Activated naive CD8-positive, alpha-beta T cell treated with anti-CD3 and anti-CD28 coated beads, Interleukin-2, amount 10 ng/mL, durations not matched to agents 7 days and 5 days (primary cell): ENCODE data around the gene UBE4A. TPM values are rescaled to one million over a fixed set of nuclear protein-coding genes. Genes with fewer than 3 reads are reported as not detected.

Experiments
- ATAC-seq: fragments of 150-1000 bp; cut with Tn5 transposase; one replicate; pipeline ENCODE4 v1.10.0; 2021; ENCODE audit warnings: low read depth, moderate library complexity
- POLR2A ChIA-PET: fragments of 350-600 bp; sonication (Branson Sonifier 250); formaldehyde crosslinking; loops from one replicate; lab custom pipeline; 2021; ENCODE audit warnings: antibody characterized with exemption; lab: Charles Lee
- DNase-seq: peaks from one replicate; pipeline ENCODE4 v3.0.0; 2021
- H3K27ac Mint-ChIP-seq: one replicate; pipeline ENCODE4 v1.8.0; 2022; ENCODE audit warnings: mild to moderate bottlenecking, mixed read lengths
- H3K27me3 Mint-ChIP-seq: one replicate; pipeline ENCODE4 v1.8.0; 2022; ENCODE audit warnings: mild to moderate bottlenecking, moderate library complexity, mixed read lengths
- H3K36me3 Mint-ChIP-seq: one replicate; pipeline ENCODE4 v1.8.0; 2021; ENCODE audit warnings: mild to moderate bottlenecking, mixed read lengths
- H3K4me1 Mint-ChIP-seq: one replicate; pipeline ENCODE4 v1.8.0; 2021; ENCODE audit warnings: mixed read lengths
- H3K4me3 Mint-ChIP-seq: one replicate; pipeline ENCODE4 v1.8.0; 2022; ENCODE audit warnings: mild to moderate bottlenecking, moderate library complexity, mixed read lengths
- H3K9me3 Mint-ChIP-seq: one replicate; pipeline ENCODE4 v1.8.0; 2021; ENCODE audit warnings: mixed read lengths
- total RNA-seq, 2 experiments: library from RNA; stranded (reverse); gene quantifications; one replicate each; pipeline ENCODE4 v1.2.3, GENCODE V29; 2021

Gene UBE4A
- total RNA-seq, 2 experiments from 2014 or later, result 43.4 to 44.4 TPM

GRCh38 chr11:118437208-118438125 is 78.1 kb downstream of the UBE4A start:
- DNase-seq (peak; percentile 52), ATAC-seq (peak; percentile 3)
- H3K4me1 Mint-ChIP-seq, result peaks cover 39% of the 10 kb centered on the region
- H3K27me3 Mint-ChIP-seq, result no peaks in the 10 kb centered on the region
- peaks cover 8% of the 10 kb centered on the region for H3K36me3 Mint-ChIP-seq
- peak overlapping the region; percentile 94 for H3K27ac Mint-ChIP-seq
- no peaks in the 10 kb centered on the region for H3K9me3 Mint-ChIP-seq
- POLR2A ChIA-PET, result interaction anchor here (0.6 to 1.5 kb wide), 2 partner anchors 10 to 239 kb away, joined by 3 to 4 read pairs; no protein-coding TSS in a partner anchor
- peak overlapping the region; percentile 98 for H3K4me3 Mint-ChIP-seq

GRCh38 chr11:118438314-118438931 is 79.0 kb downstream of the UBE4A start:
- POLR2A ChIA-PET, result interaction anchor here (0.6 to 1.5 kb wide), 8 partner anchors 10 to 683 kb away, joined by 3 to 7 read pairs (median 4); partner anchors contain the start of genes CD3D and SCN4B
- Mint-ChIP-seq H3K4me3 (peak overlapping the region; percentile 98), H3K4me1 (peaks cover 46% of the 10 kb centered on the region), H3K27ac (peak overlapping the region; percentile 94), H3K9me3 (no peaks in the 10 kb centered on the region), H3K36me3 (peaks cover 8% of the 10 kb centered on the region), H3K27me3 (no peaks in the 10 kb centered on the region)
- peak; percentile 27 for ATAC-seq
- peak; percentile 49 for DNase-seq

GRCh38 chr11:118439646-118440045 is 80.2 kb downstream of the UBE4A start:
- DNase-seq, result no peak
- peak overlapping the region; percentile 98 for H3K4me3 Mint-ChIP-seq
- peaks cover 15% of the 10 kb centered on the region for H3K36me3 Mint-ChIP-seq
- H3K4me1 Mint-ChIP-seq, result peaks cover 42% of the 10 kb centered on the region
- no peak for ATAC-seq
- peak overlapping the region; percentile 22 for H3K27ac Mint-ChIP-seq
- H3K9me3 Mint-ChIP-seq, result no peaks in the 10 kb centered on the region
- H3K27me3 Mint-ChIP-seq, result no peaks in the 10 kb centered on the region
- POLR2A ChIA-PET, result interaction anchor here (0.6 to 1.4 kb wide), 3 partner anchors 37 to 102 kb away, joined by 3 to 6 read pairs (median 4); no protein-coding TSS in a partner anchor

- Mint-ChIP-seq H3K9me3 (no peaks in the 10 kb centered on the region), H3K36me3 (peaks cover 26% of the 10 kb centered on the region), H3K27ac (peak overlapping the region; percentile 39), H3K27me3 (no peaks in the 10 kb centered on the region), H3K4me3 (no peak overlapping the region), H3K4me1 (peaks cover 47% of the 10 kb centered on the region)
- POLR2A ChIA-PET, result no interaction called here
- ATAC-seq, result no peak
- no peak for DNase-seq
These were observed 82.4 kb downstream of the UBE4A start for GRCh38 chr11:118441770-118442275.

- peaks cover 29% of the 10 kb centered on the region for H3K36me3 Mint-ChIP-seq
- no peak for ATAC-seq
- H3K27ac Mint-ChIP-seq, result no peak overlapping the region
- H3K27me3 Mint-ChIP-seq, result no peaks in the 10 kb centered on the region
- no peak for DNase-seq
- H3K4me1 Mint-ChIP-seq, result peaks cover 49% of the 10 kb centered on the region
- H3K9me3 Mint-ChIP-seq, result no peaks in the 10 kb centered on the region
- H3K4me3 Mint-ChIP-seq, result no peak overlapping the region
- POLR2A ChIA-PET, result no interaction called here
These were observed 82.9 kb downstream of the UBE4A start for GRCh38 chr11:118442301-118442700.

GRCh38 chr11:118442908-118443589 is 83.6 kb downstream of the UBE4A start:
- H3K36me3 Mint-ChIP-seq, result peaks cover 32% of the 10 kb centered on the region
- H3K9me3 Mint-ChIP-seq, result no peaks in the 10 kb centered on the region
- POLR2A ChIA-PET, result no interaction called here
- no peak for ATAC-seq
- H3K4me1 Mint-ChIP-seq, result peaks cover 56% of the 10 kb centered on the region
- no peak overlapping the region for H3K27ac Mint-ChIP-seq
- no peaks in the 10 kb centered on the region for H3K27me3 Mint-ChIP-seq
- H3K4me3 Mint-ChIP-seq, result no peak overlapping the region
- no peak for DNase-seq

- no peak for DNase-seq
- Mint-ChIP-seq H3K36me3 (peaks cover 32% of the 10 kb centered on the region), H3K4me1 (peaks cover 62% of the 10 kb centered on the region), H3K27me3 (no peaks in the 10 kb centered on the region), H3K27ac (no peak overlapping the region), H3K4me3 (no peak overlapping the region), H3K9me3 (no peaks in the 10 kb centered on the region)
- ATAC-seq, result no peak
- POLR2A ChIA-PET, result interaction anchor here (0.9 to 1.2 kb wide), 2 partner anchors 7 to 45 kb away, joined by 3 read pairs; partner anchors contain the start of gene KMT2A
These were observed 84.3 kb downstream of the UBE4A start for GRCh38 chr11:118443590-118444218.

GRCh38 chr11:118447423-118447822 is 88.0 kb downstream of the UBE4A start:
- ATAC-seq, result no peak

GRCh38 chr11:118448294-118448693 is 88.9 kb downstream of the UBE4A start:
- H3K4me3 Mint-ChIP-seq, result peak overlapping the region; percentile 6
- no peaks in the 10 kb centered on the region for H3K9me3 Mint-ChIP-seq
- H3K27me3 Mint-ChIP-seq, result no peaks in the 10 kb centered on the region
- POLR2A ChIA-PET, result interaction anchor here (0.8 to 1.7 kb wide), 2 partner anchors 10 to 13 kb away, joined by 3 to 15 read pairs; partner anchors contain the start of gene KMT2A
- ATAC-seq (peak; percentile 85), DNase-seq (no peak)
- no peak overlapping the region for H3K27ac Mint-ChIP-seq
- H3K36me3 Mint-ChIP-seq, result peaks cover 43% of the 10 kb centered on the region
- H3K4me1 Mint-ChIP-seq, result peaks cover 42% of the 10 kb centered on the region

More at GRCh38 chr11:118447423-118447822, 88.0 kb downstream of the UBE4A start:
- H3K9me3 Mint-ChIP-seq, result no peaks in the 10 kb centered on the region
- peaks cover 37% of the 10 kb centered on the region for H3K36me3 Mint-ChIP-seq
- no peak for DNase-seq
- H3K27ac Mint-ChIP-seq, result peak overlapping the region; percentile 28
- POLR2A ChIA-PET, result interaction anchor here (0.8 to 1.7 kb wide), 2 partner anchors 9 to 12 kb away, joined by 3 to 15 read pairs; partner anchors contain the start of gene KMT2A
- no peaks in the 10 kb centered on the region for H3K27me3 Mint-ChIP-seq
- H3K4me1 Mint-ChIP-seq, result peaks cover 46% of the 10 kb centered on the region
- peak overlapping the region; percentile 38 for H3K4me3 Mint-ChIP-seq

Other genes with a start within 250 kb of the UBE4A start
- under 1 TPM in 1 of 2 experiments, not detected in 1; 0.17 TPM for gene SCN4B, start 206.8 kb upstream of the UBE4A start, total RNA-seq
- gene SCN2B, start 183.0 kb upstream of the UBE4A start, total RNA-seq, result not detected
- gene JAML, start 134.6 kb upstream of the UBE4A start, total RNA-seq, result 100 to 1,000 TPM; 181 to 189 TPM
- gene MPZL3, start 107.2 kb upstream of the UBE4A start, total RNA-seq, result 10 to 100 TPM; 24.5 to 29.8 TPM
- gene MPZL2, start 95.3 kb upstream of the UBE4A start, total RNA-seq, result 1 to 10 TPM; 8.2 to 9.2 TPM
- 100 to 1,000 TPM; 607 to 630 TPM for gene CD3E, start 54.9 kb upstream of the UBE4A start, total RNA-seq
- 100 to 1,000 TPM; 424 to 433 TPM for gene CD3D, start 16.9 kb upstream of the UBE4A start, total RNA-seq
- 100 to 1,000 TPM; 199 to 212 TPM for gene CD3G, start 15.3 kb upstream of the UBE4A start, total RNA-seq
- 100 to 1,000 TPM; 202 to 224 TPM for gene ATP5MG, start 42.0 kb downstream of the UBE4A start, total RNA-seq
- 100 to 1,000 TPM; 117 to 126 TPM for gene KMT2A, start 76.9 kb downstream of the UBE4A start, total RNA-seq
- gene TTC36, start 167.9 kb downstream of the UBE4A start, total RNA-seq, result 1 to 10 TPM in 1 of 2 experiments, under 1 TPM in 1; 0.68 to 1.0 TPM
- gene TMEM25, start 171.6 kb downstream of the UBE4A start, total RNA-seq, result 10 to 100 TPM; 11.8 to 12.5 TPM
- 10 to 100 TPM; 12.1 to 14.3 TPM for gene IFT46, start 206.3 kb downstream of the UBE4A start, total RNA-seq
- gene ARCN1, start 212.8 kb downstream of the UBE4A start, total RNA-seq, result 100 to 1,000 TPM; 107 to 108 TPM
- gene PHLDB1, start 248.0 kb downstream of the UBE4A start, total RNA-seq, result 1 to 10 TPM; 2.7 to 3.3 TPM